SH-SY5Y (cell line): ENCODE measurements around the gene SCYL3.

Source experiments
- GATA2 ChIP-seq: IDR thresholded peaks from 2 replicates; pipeline ENCODE4 v1.6.1; 2011; ENCODE audit warnings: mild to moderate bottlenecking, low read depth, low read length
- GATA3 ChIP-seq: IDR thresholded peaks from 2 replicates; pipeline ENCODE4 v1.6.1; 2011; ENCODE audit warnings: low read depth, mild to moderate bottlenecking, low read length, moderate library complexity

- TF ChIP-seq GATA2 (no peak), GATA3 (no peak)
Observed at GRCh38 chr1:169860187-169860586, 33.5 kb downstream of the SCYL3 start.
